Measurements from ENCODE around the gene LRRC4C.
"Not testable (repeated sequence)": the region's sequence is repeated elsewhere in the genome, so short reads cannot be mapped to it uniquely, and the experiment has no call there.

The LRRC4C gene

GRCh38 chr11:40215556-40215955 lies 1243.9 kb downstream of the LRRC4C start:
- no peak overlapping the region for H3K4me3 ChIP-seq (ENCODE audit: low read depth, low read length)
- H3K27me3 ChIP-seq (ENCODE audit: control insufficient read depth, insufficient read depth, low read length) = no peaks in the 10 kb centered on the region
- peaks cover 7% of the 10 kb centered on the region; the same call in 1 of the 2 replicates for H3K4me1 ChIP-seq (ENCODE audit: control insufficient read depth, insufficient read depth, low read length)
- H3K9me3 ChIP-seq (ENCODE audit: control insufficient read depth, insufficient read depth, low read length) = no peaks in the 10 kb centered on the region
- no peak overlapping the region for H3K27ac ChIP-seq (ENCODE audit: low read depth, low read length)
- no peaks in the 10 kb centered on the region for H3K36me3 ChIP-seq (ENCODE audit: control insufficient read depth, insufficient read depth, low read length)
- H3K9ac ChIP-seq (ENCODE audit: low read depth, low read length) = no peak overlapping the region

- H3K4me3 ChIP-seq (ENCODE audit: low read depth, low read length) = no peak overlapping the region
- H3K27ac ChIP-seq (ENCODE audit: low read depth, low read length) = no peak overlapping the region
- peaks cover 74% of the 10 kb centered on the region for H3K27me3 ChIP-seq (ENCODE audit: control insufficient read depth, insufficient read depth, low read length)
- H3K4me1 ChIP-seq (ENCODE audit: control insufficient read depth, insufficient read depth, low read length) = peaks cover 29% of the 10 kb centered on the region
- no peak overlapping the region for H3K9ac ChIP-seq (ENCODE audit: low read depth, low read length)
- no peaks in the 10 kb centered on the region for H3K9me3 ChIP-seq (ENCODE audit: control insufficient read depth, insufficient read depth, low read length)
- no peaks in the 10 kb centered on the region for H3K36me3 ChIP-seq (ENCODE audit: control insufficient read depth, insufficient read depth, low read length)
Measured at GRCh38 chr11:40207416-40207815, 1252.0 kb downstream of the LRRC4C start.

- Histone ChIP-seq H3K9ac (ENCODE audit: low read depth, low read length) (no peak overlapping the region), H3K4me1 (ENCODE audit: control insufficient read depth, insufficient read depth, low read length) (peaks cover 44% of the 10 kb centered on the region), H3K4me3 (ENCODE audit: low read depth, low read length) (no peak overlapping the region), H3K27me3 (ENCODE audit: control insufficient read depth, insufficient read depth, low read length) (peaks cover 94% of the 10 kb centered on the region), H3K27ac (ENCODE audit: low read depth, low read length) (peak overlapping the region; percentile 21), H3K9me3 (ENCODE audit: control insufficient read depth, insufficient read depth, low read length) (no peaks in the 10 kb centered on the region), H3K36me3 (ENCODE audit: control insufficient read depth, insufficient read depth, low read length) (no peaks in the 10 kb centered on the region)
Measured at GRCh38 chr11:40204228-40204627, 1255.2 kb downstream of the LRRC4C start.

- peak overlapping the region; percentile 30; the same call in 1 of the 2 replicates for H3K4me3 ChIP-seq (ENCODE audit: low read depth, low read length)
- peaks cover 89% of the 10 kb centered on the region for H3K27me3 ChIP-seq (ENCODE audit: control insufficient read depth, insufficient read depth, low read length)
- no peaks in the 10 kb centered on the region for H3K9me3 ChIP-seq (ENCODE audit: control insufficient read depth, insufficient read depth, low read length)
Measured at GRCh38 chr11:40203606-40204005, 1255.8 kb downstream of the LRRC4C start.

GRCh38 chr11:40202589-40203270 lies 1256.7 kb downstream of the LRRC4C start:
- H3K27me3 ChIP-seq (ENCODE audit: control insufficient read depth, insufficient read depth, low read length) = peaks cover 86% of the 10 kb centered on the region
- H3K9me3 ChIP-seq (ENCODE audit: control insufficient read depth, insufficient read depth, low read length) = no peaks in the 10 kb centered on the region
- H3K36me3 ChIP-seq (ENCODE audit: control insufficient read depth, insufficient read depth, low read length) = no peaks in the 10 kb centered on the region
- H3K9ac ChIP-seq (ENCODE audit: low read depth, low read length) = no peak overlapping the region
- peak overlapping the region; percentile 30; the same call in 1 of the 2 replicates for H3K4me3 ChIP-seq (ENCODE audit: low read depth, low read length)
- H3K4me1 ChIP-seq (ENCODE audit: control insufficient read depth, insufficient read depth, low read length) = peaks cover 44% of the 10 kb centered on the region
- no peak overlapping the region for H3K27ac ChIP-seq (ENCODE audit: low read depth, low read length)

More at GRCh38 chr11:40203606-40204005, 1255.8 kb downstream of the LRRC4C start:
- Histone ChIP-seq H3K27ac (ENCODE audit: low read depth, low read length) (peak overlapping the region; percentile 57), H3K9ac (ENCODE audit: low read depth, low read length) (no peak overlapping the region), H3K4me1 (ENCODE audit: control insufficient read depth, insufficient read depth, low read length) (peaks cover 44% of the 10 kb centered on the region), H3K36me3 (ENCODE audit: control insufficient read depth, insufficient read depth, low read length) (no peaks in the 10 kb centered on the region)

- H3K27ac ChIP-seq (ENCODE audit: low read depth, low read length) = not testable (repeated sequence)
Measured at GRCh38 chr11:40192590-40192989, 1266.9 kb downstream of the LRRC4C start.

GRCh38 chr11:40190294-40190693 lies 1269.2 kb downstream of the LRRC4C start:
- H3K9ac ChIP-seq (ENCODE audit: low read depth, low read length) = no peak overlapping the region
- H3K4me1 ChIP-seq (ENCODE audit: control insufficient read depth, insufficient read depth, low read length) = no peaks in the 10 kb centered on the region
- no peak overlapping the region for H3K27ac ChIP-seq (ENCODE audit: low read depth, low read length)
- H3K27me3 ChIP-seq (ENCODE audit: control insufficient read depth, insufficient read depth, low read length) = no peaks in the 10 kb centered on the region
- H3K36me3 ChIP-seq (ENCODE audit: control insufficient read depth, insufficient read depth, low read length) = no peaks in the 10 kb centered on the region
- H3K9me3 ChIP-seq (ENCODE audit: control insufficient read depth, insufficient read depth, low read length) = no peaks in the 10 kb centered on the region
- H3K4me3 ChIP-seq (ENCODE audit: low read depth, low read length) = no peak overlapping the region

More at GRCh38 chr11:40192590-40192989, 1266.9 kb downstream of the LRRC4C start:
- not testable (repeated sequence) for H3K9me3 ChIP-seq (ENCODE audit: control insufficient read depth, insufficient read depth, low read length); H3K27me3 ChIP-seq (ENCODE audit: control insufficient read depth, insufficient read depth, low read length); H3K4me1 ChIP-seq (ENCODE audit: control insufficient read depth, insufficient read depth, low read length); H3K4me3 ChIP-seq (ENCODE audit: low read depth, low read length); H3K36me3 ChIP-seq (ENCODE audit: control insufficient read depth, insufficient read depth, low read length); H3K9ac ChIP-seq (ENCODE audit: low read depth, low read length)

- no peak overlapping the region for H3K4me3 ChIP-seq (ENCODE audit: low read depth, low read length)
- H3K9me3 ChIP-seq (ENCODE audit: control insufficient read depth, insufficient read depth, low read length) = no peaks in the 10 kb centered on the region
- H3K36me3 ChIP-seq (ENCODE audit: control insufficient read depth, insufficient read depth, low read length) = no peaks in the 10 kb centered on the region
- no peaks in the 10 kb centered on the region for H3K27me3 ChIP-seq (ENCODE audit: control insufficient read depth, insufficient read depth, low read length)
- no peak overlapping the region for H3K9ac ChIP-seq (ENCODE audit: low read depth, low read length)
- H3K27ac ChIP-seq (ENCODE audit: low read depth, low read length) = no peak overlapping the region
- no peaks in the 10 kb centered on the region for H3K4me1 ChIP-seq (ENCODE audit: control insufficient read depth, insufficient read depth, low read length)
Measured at GRCh38 chr11:40188848-40189247, 1270.6 kb downstream of the LRRC4C start.

GRCh38 chr11:40187295-40187694 lies 1272.2 kb downstream of the LRRC4C start:
- H3K36me3 ChIP-seq (ENCODE audit: control insufficient read depth, insufficient read depth, low read length) = no peaks in the 10 kb centered on the region

GRCh38 chr11:40186437-40187263 lies 1272.8 kb downstream of the LRRC4C start:
- H3K9me3 ChIP-seq (ENCODE audit: control insufficient read depth, insufficient read depth, low read length) = no peaks in the 10 kb centered on the region
- no peaks in the 10 kb centered on the region for H3K27me3 ChIP-seq (ENCODE audit: control insufficient read depth, insufficient read depth, low read length)
- no peaks in the 10 kb centered on the region for H3K4me1 ChIP-seq (ENCODE audit: control insufficient read depth, insufficient read depth, low read length)

More at GRCh38 chr11:40187295-40187694, 1272.2 kb downstream of the LRRC4C start:
- Histone ChIP-seq H3K9me3 (ENCODE audit: control insufficient read depth, insufficient read depth, low read length) (no peaks in the 10 kb centered on the region), H3K4me3 (ENCODE audit: low read depth, low read length) (no peak overlapping the region), H3K27me3 (ENCODE audit: control insufficient read depth, insufficient read depth, low read length) (no peaks in the 10 kb centered on the region), H3K27ac (ENCODE audit: low read depth, low read length) (no peak overlapping the region), H3K9ac (ENCODE audit: low read depth, low read length) (no peak overlapping the region), H3K4me1 (ENCODE audit: control insufficient read depth, insufficient read depth, low read length) (no peaks in the 10 kb centered on the region)

GRCh38 chr11:40185793-40186192 lies 1273.7 kb downstream of the LRRC4C start:
- H3K27me3 ChIP-seq (ENCODE audit: control insufficient read depth, insufficient read depth, low read length) = no peaks in the 10 kb centered on the region
- no peaks in the 10 kb centered on the region for H3K36me3 ChIP-seq (ENCODE audit: control insufficient read depth, insufficient read depth, low read length)
- no peak overlapping the region for H3K27ac ChIP-seq (ENCODE audit: low read depth, low read length)
- H3K4me1 ChIP-seq (ENCODE audit: control insufficient read depth, insufficient read depth, low read length) = no peaks in the 10 kb centered on the region
- H3K9me3 ChIP-seq (ENCODE audit: control insufficient read depth, insufficient read depth, low read length) = no peaks in the 10 kb centered on the region
- H3K9ac ChIP-seq (ENCODE audit: low read depth, low read length) = no peak overlapping the region
- no peak overlapping the region for H3K4me3 ChIP-seq (ENCODE audit: low read depth, low read length)

More at GRCh38 chr11:40186437-40187263, 1272.8 kb downstream of the LRRC4C start:
- Histone ChIP-seq H3K36me3 (ENCODE audit: control insufficient read depth, insufficient read depth, low read length) (no peaks in the 10 kb centered on the region), H3K4me3 (ENCODE audit: low read depth, low read length) (no peak overlapping the region), H3K9ac (ENCODE audit: low read depth, low read length) (no peak overlapping the region), H3K27ac (ENCODE audit: low read depth, low read length) (no peak overlapping the region)
